GM10847 (cell line): ENCODE data around the gene KCNA4.

ENCODE experiments used
- POLR2A ChIP-seq: IDR thresholded peaks from 2 replicates; pipeline ENCODE4 v1.6.1; 2011; ENCODE audit not compliant: insufficient read length; ENCODE audit errors: extremely low read depth

KCNA4 gene

DNA sequence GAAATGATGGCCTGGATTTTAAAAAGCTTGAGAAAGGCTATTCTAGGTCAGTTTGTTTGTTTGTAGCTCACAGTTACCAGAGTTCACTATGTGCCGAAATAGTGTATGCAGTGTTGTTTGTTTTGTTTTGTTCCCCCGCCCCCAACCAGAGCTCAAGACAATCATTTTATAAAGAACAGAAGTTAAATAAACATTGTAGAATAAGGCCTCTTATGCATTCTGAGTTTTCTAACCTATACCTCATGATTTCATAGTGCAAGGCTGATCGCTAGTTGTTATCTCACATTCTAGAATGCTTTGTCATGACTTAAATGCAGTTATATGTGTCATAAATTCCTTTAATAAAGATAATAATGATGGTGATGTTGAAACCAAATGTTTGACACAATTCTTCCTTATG, 7.8 kb downstream of the KCNA4 start:
- TF ChIP-seq POLR2A: no peak

DNA sequence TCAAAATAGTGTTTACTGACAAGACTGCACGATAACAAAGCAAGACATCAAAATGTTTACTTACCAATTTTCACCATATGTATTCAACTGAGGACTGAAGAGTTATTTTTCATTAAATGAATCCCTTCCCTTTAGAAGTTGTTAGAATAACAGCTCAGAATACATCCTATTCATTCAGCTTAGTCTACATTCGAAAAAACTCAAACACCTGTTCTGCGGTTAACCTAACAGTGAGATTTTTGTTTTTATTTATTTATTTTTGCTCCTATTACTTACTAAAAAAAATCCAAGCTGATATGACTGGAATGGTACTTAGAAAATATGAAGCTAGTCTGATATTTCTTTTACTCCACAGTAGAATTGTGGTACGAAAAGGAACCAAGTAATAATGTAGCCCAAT, 10.0 kb downstream of the KCNA4 start:
- TF ChIP-seq POLR2A: no peak

- TF ChIP-seq POLR2A: no peak
Observed at GRCh38 chr11:30002157-30002785, 14.6 kb downstream of the KCNA4 start.

DNA sequence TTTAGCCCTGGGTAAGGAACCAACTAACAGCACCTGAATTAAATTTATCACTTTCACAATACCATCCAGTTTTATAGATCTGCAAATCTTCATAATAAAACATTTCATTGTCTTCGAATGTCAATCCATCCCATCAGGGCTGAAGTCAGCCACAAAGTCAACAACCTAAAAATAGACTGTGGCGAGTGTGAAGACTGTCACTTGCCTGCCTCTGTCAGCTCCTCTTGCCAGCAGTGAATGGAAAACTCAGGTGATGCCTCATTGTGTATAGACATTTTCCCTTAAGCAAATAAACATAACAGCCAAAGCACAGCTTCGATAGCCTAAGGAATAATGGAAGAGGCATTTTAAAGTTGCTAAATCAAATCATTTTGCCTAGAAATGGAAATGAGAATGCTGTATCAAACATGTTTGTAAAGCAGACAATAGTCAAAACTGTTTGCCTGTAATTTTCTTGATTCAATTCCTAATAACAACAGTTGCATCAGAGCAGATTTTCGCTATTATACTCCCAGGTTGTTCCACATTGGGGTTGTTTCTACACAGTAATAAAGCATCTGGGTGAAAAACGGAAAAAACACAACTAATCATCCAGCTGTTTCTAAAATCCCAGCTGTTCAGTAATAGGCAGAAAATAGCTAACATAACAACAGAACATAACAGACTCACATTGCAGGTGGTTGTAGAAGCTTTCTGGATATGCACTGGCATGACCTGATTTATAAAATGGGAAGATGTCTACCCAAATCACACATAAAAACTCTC, 15.7 kb downstream of the KCNA4 start:
- TF ChIP-seq POLR2A: no peak

GRCh38 chr11:29996016-29996415, 20.8 kb downstream of the KCNA4 start:
- TF ChIP-seq POLR2A: no peak

DNA sequence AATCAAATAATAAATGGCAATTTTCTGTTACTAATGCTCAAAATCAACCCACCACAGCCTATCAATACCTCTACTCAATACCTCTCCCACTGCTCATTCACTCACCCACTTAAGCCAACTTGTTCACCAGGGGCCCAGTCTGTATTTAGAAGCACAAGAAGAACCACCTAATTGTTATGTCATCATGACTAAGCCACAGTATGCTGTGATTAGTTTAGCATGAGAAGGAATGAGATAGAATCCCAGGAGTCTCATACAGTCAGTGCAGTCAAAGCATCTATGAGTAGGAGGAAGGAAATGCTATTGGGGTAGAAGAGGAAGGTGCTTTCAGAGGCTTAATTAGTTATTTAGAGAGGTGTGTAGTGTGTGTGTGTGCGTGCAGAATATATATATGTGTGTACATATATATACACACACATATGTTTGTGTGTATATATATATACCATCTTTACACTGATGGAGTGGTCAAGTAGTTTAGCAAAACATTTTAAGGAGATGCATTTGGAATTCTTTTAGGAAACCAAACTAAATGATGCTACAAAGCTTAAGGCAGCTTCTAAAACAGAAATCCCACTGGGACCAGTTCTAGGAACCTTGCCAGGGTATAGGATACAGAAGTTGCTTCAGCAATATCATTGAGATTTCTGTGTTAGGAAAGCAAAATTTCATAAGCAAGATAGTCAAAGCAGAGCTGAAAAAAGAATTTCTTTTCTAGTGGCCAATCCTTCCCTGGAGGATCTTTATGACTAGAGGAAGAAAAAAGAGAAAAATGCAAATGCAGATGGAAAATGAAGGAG, 27.5 kb downstream of the KCNA4 start:
- no peak for TF ChIP-seq POLR2A

DNA sequence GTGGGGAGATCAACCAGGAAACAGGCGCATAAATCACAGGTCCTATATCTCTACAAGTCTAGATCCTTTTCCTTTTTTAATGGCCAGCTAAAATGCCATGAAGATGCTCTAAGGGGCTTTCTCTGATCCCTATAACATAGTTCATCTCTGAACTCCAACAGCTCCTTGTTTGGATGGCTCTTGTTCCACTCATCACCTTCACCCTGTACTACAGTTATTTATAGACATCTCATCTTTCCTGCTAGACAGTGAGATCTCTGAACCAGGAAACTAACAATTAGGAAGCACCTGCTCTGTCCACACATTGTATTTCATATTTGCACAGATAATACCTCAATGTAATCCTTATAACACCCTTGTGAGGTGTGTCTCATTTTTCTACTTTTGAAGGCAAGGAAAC, 31.6 kb downstream of the KCNA4 start:
- TF ChIP-seq POLR2A: no peak

DNA sequence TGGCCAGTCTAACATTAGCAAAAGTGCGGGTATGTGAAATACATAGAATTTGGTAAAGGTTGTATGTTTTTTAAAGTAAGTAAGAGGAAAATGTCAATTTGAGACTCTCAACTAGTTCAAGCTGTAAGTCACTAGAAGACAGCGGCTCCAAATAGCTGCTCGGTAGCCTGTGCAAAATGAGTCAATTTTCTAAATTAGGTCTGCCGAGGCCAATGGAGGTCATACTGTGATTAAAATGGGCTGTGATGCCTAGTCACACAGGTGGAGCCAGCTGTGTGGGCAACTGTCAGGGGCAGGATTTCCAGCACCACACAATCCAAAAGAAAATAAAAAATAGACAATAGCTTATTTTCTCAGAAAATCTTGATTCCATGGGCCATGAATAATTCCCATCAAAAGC, 32.3 kb downstream of the KCNA4 start:
- no peak for TF ChIP-seq POLR2A

GRCh38 chr11:29978549-29978948, 38.3 kb downstream of the KCNA4 start:
- no peak for TF ChIP-seq POLR2A

- TF ChIP-seq POLR2A: no peak
Observed at GRCh38 chr11:29963796-29964195, 53.0 kb downstream of the KCNA4 start.

- TF ChIP-seq POLR2A: no peak
Observed at GRCh38 chr11:29963036-29963435, 53.8 kb downstream of the KCNA4 start.

- no peak for TF ChIP-seq POLR2A
Observed at GRCh38 chr11:29962243-29962642, 54.6 kb downstream of the KCNA4 start.
